ENCODE results near the gene ZNF549. TPM values are rescaled to one million over a fixed set of nuclear protein-coding genes. Genes with fewer than 3 reads are reported as not detected.

Gene ZNF549
- total RNA-seq, 1 experiment from 2014 or later = 9.2 TPM

GRCh38 chr19:57599761-57600383 lies 72.7 kb downstream of the ZNF549 start, which contains the start of gene ZNF530 (continued):
- peak; percentile 75 for TF ChIP-seq SP1 (CRISPR knock-in tag; conservative IDR thresholded peaks at IDR 0.05)
- TF ChIP-seq TEAD1 (CRISPR knock-in tag; IDR thresholded peaks at IDR 0.05) = 0 out of 2 replicates have a peak, but pooled peaks have one; percentile 21
- 0 out of 2 replicates have a peak, but pooled peaks have one; percentile 19 for TF ChIP-seq MYBL2 (CRISPR knock-in tag; IDR thresholded peaks at IDR 0.05)
- TF ChIP-seq E2F5 (CRISPR knock-in tag; IDR thresholded peaks at IDR 0.05) = peak; percentile 72; the same call in 1 of the 2 replicates
- TF ChIP-seq KAT7 (CRISPR knock-in tag; IDR thresholded peaks at IDR 0.05; ENCODE audit: borderline replicate concordance) = no peak
- peak; percentile 28; the same call in 1 of the 2 replicates for TF ChIP-seq NFE2L1 (CRISPR knock-in tag; IDR thresholded peaks at IDR 0.05)
- no peak for TF ChIP-seq IRF2 (CRISPR knock-in tag; IDR thresholded peaks at IDR 0.05; ENCODE audit: borderline replicate concordance, low read depth)
- TF ChIP-seq ETV6 (CRISPR knock-in tag; IDR thresholded peaks at IDR 0.05) = 0 out of 2 replicates have a peak, but pooled peaks have one; percentile 62
- TF ChIP-seq E2F1 (CRISPR knock-in tag; IDR thresholded peaks at IDR 0.05) = peak; percentile 21; the same call in 1 of the 2 replicates
- TF ChIP-seq CBFB (CRISPR knock-in tag; IDR thresholded peaks at IDR 0.05; ENCODE audit: low read depth) = no peak
- no peak for TF ChIP-seq ELF4 (CRISPR knock-in tag; IDR thresholded peaks at IDR 0.05; ENCODE audit: low read depth)

- no peak overlapping the region for H3K4me3 Mint-ChIP-seq
- peaks cover 13% of the 10 kb centered on the region for H3K9me3 Mint-ChIP-seq
- DNase-seq (ENCODE audit: low spot score) (no peak), ATAC-seq (no peak)
- ChIA-PET POLR2A (interaction anchor here (0.6 kb wide), 1 partner anchor 144 kb away, joined by 3 read pairs; no protein-coding TSS in a partner anchor), CTCF (no interaction called here)
- no peaks in the 10 kb centered on the region for H3K4me1 Mint-ChIP-seq
- H3K27me3 Mint-ChIP-seq (ENCODE audit: low read depth) = no peaks in the 10 kb centered on the region; the same call in 1 of the 2 replicates
- peaks cover 38% of the 10 kb centered on the region for H3K36me3 Mint-ChIP-seq
- H3K27ac Mint-ChIP-seq = no peak overlapping the region
- TF ChIP-seq ZNF425 (CRISPR knock-in tag; conservative IDR thresholded peaks at IDR 0.05) (no peak), NR1H2 (CRISPR knock-in tag; IDR thresholded peaks at IDR 0.05) (no peak), JAZF1 (CRISPR knock-in tag; IDR thresholded peaks at IDR 0.05) (no peak)
Observed at GRCh38 chr19:57606931-57607330, 79.8 kb downstream of the ZNF549 start.

Other genes starting within 250 kb of the ZNF549 start
- gene ZNF460, start 246.9 kb upstream of the ZNF549 start, total RNA-seq (2021) = 50.8 to 62.9 TPM (median 52.2 TPM) in 3 replicates
- gene ZNF543, start 206.9 kb upstream of the ZNF549 start, total RNA-seq (2021) = 8.3 to 8.9 TPM (median 8.4 TPM) in 3 replicates
- gene ZNF304, start 176.1 kb upstream of the ZNF549 start, total RNA-seq (2021) = 10.4 to 11.0 TPM (median 10.8 TPM) in 3 replicates
- 10.5 to 11.7 TPM (median 10.5 TPM) in 3 replicates for gene TRAPPC2B, start 163.8 kb upstream of the ZNF549 start, total RNA-seq (2021)
- gene ZNF547, start 163.8 kb upstream of the ZNF549 start, total RNA-seq (2021) = 2.3 to 2.7 TPM (median 2.4 TPM) in 3 replicates
- 10.8 to 14.2 TPM (median 11.3 TPM) in 3 replicates for gene ZNF548, start 137.5 kb upstream of the ZNF549 start, total RNA-seq (2021)
- 6.7 to 10.3 TPM (median 7.7 TPM) in 3 replicates for gene ZNF17, start 116.2 kb upstream of the ZNF549 start, total RNA-seq (2021)
- gene ZNF749, start 92.0 kb upstream of the ZNF549 start, total RNA-seq (2021) = 32.3 to 34.7 TPM (median 34.6 TPM) in 3 replicates
- 0.73 to 0.89 TPM (median 0.83 TPM) in 3 replicates for gene VN1R1, start 70.2 kb upstream of the ZNF549 start, total RNA-seq (2021)
- gene ZNF772, start 49.8 kb upstream of the ZNF549 start, total RNA-seq (2021) = 13.1 to 15.0 TPM (median 14.0 TPM) in 3 replicates
- gene ZNF419, start 39.6 kb upstream of the ZNF549 start, total RNA-seq (2021) = 9.0 to 11.3 TPM (median 9.1 TPM) in 3 replicates
- 6.3 to 8.6 TPM (median 6.8 TPM) in 3 replicates for gene ZNF773, start 27.4 kb upstream of the ZNF549 start, total RNA-seq (2021)
- gene ZNF550, start 32.5 kb downstream of the ZNF549 start, total RNA-seq (2021) = 13.0 to 17.5 TPM (median 15.5 TPM) in 3 replicates
- 8.3 to 10.0 TPM (median 9.1 TPM) in 3 replicates for gene ZNF416, start 51.6 kb downstream of the ZNF549 start, total RNA-seq (2021)
- 30.0 to 31.5 TPM (median 31.1 TPM) in 3 replicates for gene ZIK1, start 56.8 kb downstream of the ZNF549 start, total RNA-seq (2021)
- 10.4 to 12.0 TPM (median 11.2 TPM) in 3 replicates for gene ZNF530, start 72.5 kb downstream of the ZNF549 start, total RNA-seq (2021)
- 46.8 to 53.1 TPM (median 52.5 TPM) in 3 replicates for gene ZNF134, start 86.9 kb downstream of the ZNF549 start, total RNA-seq (2021)
- 13.5 to 17.6 TPM (median 14.3 TPM) in 3 replicates for gene ZNF211, start 105.8 kb downstream of the ZNF549 start, total RNA-seq (2021)
- 0.09 to 0.13 TPM in 2 of 3 replicates, not detected in the other for gene ZSCAN4, start 141.6 kb downstream of the ZNF549 start, total RNA-seq (2021)
- 30.2 to 32.4 TPM (median 31.3 TPM) in 3 replicates for gene ZNF551, start 154.6 kb downstream of the ZNF549 start, total RNA-seq (2021)
- 20.0 to 22.0 TPM (median 21.4 TPM) in 3 replicates for gene ZNF154, start 181.8 kb downstream of the ZNF549 start, total RNA-seq (2021)
- gene ZNF671, start 200.3 kb downstream of the ZNF549 start, total RNA-seq (2021) = 6.8 to 9.1 TPM (median 7.1 TPM) in 3 replicates
- gene ZNF776, start 219.5 kb downstream of the ZNF549 start, total RNA-seq (2021) = 14.3 to 16.9 TPM (median 16.4 TPM) in 3 replicates
- 13.6 to 16.4 TPM (median 15.4 TPM) in 3 replicates for gene ZNF586, start 242.3 kb downstream of the ZNF549 start, total RNA-seq (2021)